Umbilical cord (tissue), 2 donors: ENCODE results near the gene WDR90. TPM values are rescaled to one million over a fixed set of nuclear protein-coding genes. Genes with fewer than 3 reads are reported as not detected.

Experiments used
- DNase-seq: peaks from one replicate; pipeline ENCODE4 v3.0.0-alpha.2; 2015; ENCODE audit warnings: low spot score
- total RNA-seq: library from RNA; depleted of rRNA; stranded (reverse); fragments of >200 nt; gene quantifications from one replicate; pipeline ENCODE4 v1.2.3, GENCODE V29; 2014; ENCODE audit warnings: low replicate concordance; ENCODE audit not compliant: insufficient read depth

The WDR90 gene
- total RNA-seq, 1 donor from 2014 or later = 30.8 TPM

- DNase-seq = no peak
These were observed 23.0 kb upstream of the WDR90 start for GRCh38 chr16:625977-626765.

- DNase-seq = no peak
These were observed 22.2 kb upstream of the WDR90 start for GRCh38 chr16:626787-627453.

GRCh38 chr16:627454-628239, 21.5 kb upstream of the WDR90 start:
- DNase-seq = no peak

GRCh38 chr16:628321-629061, 20.7 kb upstream of the WDR90 start:
- no peak for DNase-seq

GRCh38 chr16:629185-629832, 19.9 kb upstream of the WDR90 start:
- DNase-seq = no peak

- DNase-seq = no peak
These were observed 19.3 kb upstream of the WDR90 start for GRCh38 chr16:629833-630248.

GRCh38 chr16:630249-630814, 18.8 kb upstream of the WDR90 start:
- DNase-seq = no peak

- no peak for DNase-seq
These were observed 18.3 kb upstream of the WDR90 start, which contains the start of gene WFIKKN1 for GRCh38 chr16:630815-631405. Gene WFIKKN1 (plus strand): TSS chr16:630985. CDS start chr16:631254, 269 bp downstream.

- DNase-seq = no peak
These were observed 17.3 kb upstream of the WDR90 start for GRCh38 chr16:631808-632358.

- DNase-seq = no peak
These were observed 16.5 kb upstream of the WDR90 start for GRCh38 chr16:632486-633335.

- no peak for DNase-seq
These were observed 15.7 kb upstream of the WDR90 start for GRCh38 chr16:633336-634050.

- DNase-seq = no peak
These were observed 15.0 kb upstream of the WDR90 start for GRCh38 chr16:634051-634670.

- DNase-seq = no peak
These were observed 14.2 kb upstream of the WDR90 start for GRCh38 chr16:634996-635395.

- DNase-seq = no peak
These were observed 13.5 kb upstream of the WDR90 start for GRCh38 chr16:635573-636205.

- DNase-seq = peak; percentile 97
These were observed 12.7 kb upstream of the WDR90 start, which contains the start of gene METTL26 for GRCh38 chr16:636206-637080. Gene METTL26 (minus strand): TSS chr16:636305. CDS start chr16:636290, 15 bp downstream.
